ENCODE data around the gene FRMPD4. TPM values are rescaled to one million over a fixed set of nuclear protein-coding genes. Genes with fewer than 3 reads are reported as not detected.

The FRMPD4 gene
- total and polyA plus RNA-seq, 2 of the 13 experiments (the other 11 are each of a cell fraction or from before 2014, with no cell fraction given), result not detected

- H2AFZ ChIP-seq (ENCODE audit: low read length), result no peak overlapping the region
- TF ChIP-seq TEAD3 (CRISPR knock-in tag; optimal IDR thresholded peaks at IDR 0.05; ENCODE audit: borderline replicate concordance) (no peak), TMF1 (CRISPR knock-in tag; IDR thresholded peaks at IDR 0.05; ENCODE audit: low read depth) (no peak), ZFP82 (CRISPR knock-in tag; IDR thresholded peaks at IDR 0.05; ENCODE audit: borderline replicate concordance) (no peak)
- POLR2A ChIA-PET, result no interaction called here
- CTCF ChIA-PET (ENCODE audit: low intra/inter-chr PET ratio, low total read pairs), result no interaction called here
- H3K27ac ChIP-seq (ENCODE audit: extremely low read length, insufficient read depth, low read length), result no peak overlapping the region
- no peak overlapping the region for H3K4me2 ChIP-seq (ENCODE audit: low read depth, low read length)
- no peaks in the 10 kb centered on the region for H4K20me1 ChIP-seq (ENCODE audit: insufficient read depth, low read length)
- H3K36me3 ChIP-seq (replicated peaks in 1 of 2; ENCODE audit: control insufficient read depth in 1 of 2, insufficient read depth in 2 of 2, low read length in 2 of 2), result no peaks in the 10 kb centered on the region
- ATAC-seq (no peak), FAIRE-seq (no peak), DNase-seq (ENCODE audit: low spot score) (no peak)
- no peak overlapping the region for H3K4me3 ChIP-seq (replicated peaks in 1 of 3; ENCODE audit: insufficient read depth in 1 of 3, low read depth in 2 of 3, low read length in 3 of 3)
- no peaks in the 10 kb centered on the region for H3K9me3 ChIP-seq (ENCODE audit: low read length)
- no TSS peak for BruUV-seq (replicated peaks)
- no peak overlapping the region for H3K9ac ChIP-seq (ENCODE audit: insufficient read depth, low read depth, low read length)
- no peaks in the 10 kb centered on the region for H3K79me2 ChIP-seq (ENCODE audit: insufficient read depth, low read length)
- no peaks in the 10 kb centered on the region for H3K4me1 ChIP-seq (ENCODE audit: insufficient read depth, low read length)
- intact Hi-C loops (cut with micrococcal nuclease; ENCODE audit: unreplicated experiment), result no loop called here
- H3K27me3 ChIP-seq (ENCODE audit: control insufficient read depth in 1 of 2, insufficient read depth in 2 of 2, low read length in 2 of 2), result no peaks in the 10 kb centered on the region
- 27% methylated on average over 3 of the region's 3 CpGs for WGBS (ENCODE audit: low lambda C conversion rate)
- in situ Hi-C loops (cut with HindIII; ENCODE audit: extremely low pct_ligation_motif_present, low pct_unique_long_range_greater_than_20kb), result no loop called here
Measured at GRCh38 chrX:12379671-12380070, 241.4 kb downstream of the FRMPD4 start.

- Histone ChIP-seq H3K4me3 (replicated peaks in 1 of 3; ENCODE audit: insufficient read depth in 1 of 3, low read depth in 2 of 3, low read length in 3 of 3) (no peak overlapping the region), H3K79me2 (ENCODE audit: insufficient read depth, low read length) (no peaks in the 10 kb centered on the region), H3K27me3 (ENCODE audit: control insufficient read depth in 1 of 2, insufficient read depth in 2 of 2, low read length in 2 of 2) (no peaks in the 10 kb centered on the region), H3K36me3 (replicated peaks in 1 of 2; ENCODE audit: control insufficient read depth in 1 of 2, insufficient read depth in 2 of 2, low read length in 2 of 2) (no peaks in the 10 kb centered on the region), H2AFZ (ENCODE audit: low read length) (no peak overlapping the region), H3K4me1 (ENCODE audit: insufficient read depth, low read length) (no peaks in the 10 kb centered on the region), H3K9me3 (ENCODE audit: low read length) (no peaks in the 10 kb centered on the region), H3K27ac (ENCODE audit: extremely low read length, insufficient read depth, low read length) (no peak overlapping the region), H3K4me2 (ENCODE audit: low read depth, low read length) (no peak overlapping the region), H3K9ac (ENCODE audit: insufficient read depth, low read depth, low read length) (no peak overlapping the region), H4K20me1 (ENCODE audit: insufficient read depth, low read length) (no peaks in the 10 kb centered on the region)
- TF ChIP-seq ZNF652 (CRISPR knock-in tag; IDR thresholded peaks at IDR 0.05; ENCODE audit: borderline replicate concordance, low read depth), result no peak
- no peak for TF ChIP-seq KLF15 (CRISPR knock-in tag; IDR thresholded peaks at IDR 0.05; ENCODE audit: borderline replicate concordance)
- no peak for TF ChIP-seq ZBTB49 (CRISPR knock-in tag; IDR thresholded peaks at IDR 0.05; ENCODE audit: borderline replicate concordance)
- no peak for TF ChIP-seq CEBPB (IDR thresholded peaks at IDR 0.05; ENCODE audit: borderline replicate concordance, low read depth, low read length)
- TF ChIP-seq FOXA1 (IDR thresholded peaks at IDR 0.05), result no peak
- no peak for TF ChIP-seq FOXA1 (CRISPR knock-in tag; IDR thresholded peaks at IDR 0.05)
- ATAC-seq (no peak), DNase-seq (ENCODE audit: low spot score) (no peak), FAIRE-seq (no peak)
- POLR2A ChIA-PET, result no interaction called here
- no TSS peak for BruUV-seq (replicated peaks)
- 31% methylated on average over 2 of the region's 2 CpGs for WGBS (ENCODE audit: low lambda C conversion rate)
- in situ Hi-C loops (cut with HindIII; ENCODE audit: extremely low pct_ligation_motif_present, low pct_unique_long_range_greater_than_20kb) (no loop called here), intact Hi-C loops (cut with micrococcal nuclease; ENCODE audit: unreplicated experiment) (no loop called here)
- CTCF ChIA-PET (ENCODE audit: low intra/inter-chr PET ratio, low total read pairs), result no interaction called here
Measured at GRCh38 chrX:12383196-12383595, 244.9 kb downstream of the FRMPD4 start.

Data from HepG2 (cell line).